ENCODE measurements around the gene IFIT5. TPM values are rescaled to one million over a fixed set of nuclear protein-coding genes. Genes with fewer than 3 reads are reported as not detected.

The IFIT5 gene
- total and polyA plus RNA-seq, 11 donors, result 5.4 to 21.0 (median 10.2) TPM

GRCh38 chr10:89458784-89459183 lies 44.4 kb downstream of the IFIT5 start:
- TF ChIP-seq CTCF (IDR thresholded peaks at IDR 0.05) (no peak), POLR2A (IDR thresholded peaks at IDR 0.05) (no peak)
- DNase-seq, result no peak
- no peaks in the 10 kb centered on the region for H3K36me3 ChIP-seq
- H3K27ac ChIP-seq, result peak overlapping the region in 9 of 12 donors; percentile 0 to 72 (median 44)
- H3K27me3 ChIP-seq, result no peaks in the 10 kb centered on the region
- no peak for ATAC-seq
- 87 to 96% (median 89%) methylated on average over 1 of the region's 1 CpG for WGBS, 4 donors
- no peaks in the 10 kb centered on the region for H3K9me3 ChIP-seq
- intact Hi-C loops (cut with DNase I), result no loop called here
- H3K4me3 ChIP-seq, result no peak overlapping the region
- peaks cover 0 to 20% (median 12%) of the 10 kb centered on the region in 12 donors for H3K4me1 ChIP-seq

GRCh38 chr10:89463846-89464537 lies 49.6 kb downstream of the IFIT5 start:
- Histone ChIP-seq H3K27ac (no peak overlapping the region), H3K4me1 (peaks cover 0 to 15% (median 0%) of the 10 kb centered on the region in 12 donors), H3K27me3 (no peaks in the 10 kb centered on the region), H3K36me3 (no peaks in the 10 kb centered on the region), H3K4me3 (no peak overlapping the region), H3K9me3 (no peaks in the 10 kb centered on the region)
- WGBS, 4 donors, result 68 to 72% (median 70%) methylated on average over 6 of the region's 6 CpGs
- no peak for DNase-seq
- peak in 3 of 4 donors; percentile 27 to 49 (median 45) for ATAC-seq
- intact Hi-C loops (cut with DNase I), result no loop called here
- TF ChIP-seq CTCF (IDR thresholded peaks at IDR 0.05), result no peak
- TF ChIP-seq POLR2A (IDR thresholded peaks at IDR 0.05), result no peak

GRCh38 chr10:89465196-89465595 lies 50.8 kb downstream of the IFIT5 start:
- no peak for TF ChIP-seq CTCF (IDR thresholded peaks at IDR 0.05)
- TF ChIP-seq POLR2A (IDR thresholded peaks at IDR 0.05), result no peak
- no peak for ATAC-seq
- Histone ChIP-seq H3K4me3 (no peak overlapping the region), H3K27ac (no peak overlapping the region), H3K27me3 (no peaks in the 10 kb centered on the region), H3K4me1 (peaks cover 0 to 15% (median 0%) of the 10 kb centered on the region in 12 donors), H3K9me3 (no peaks in the 10 kb centered on the region), H3K36me3 (no peaks in the 10 kb centered on the region)
- intact Hi-C loops (cut with DNase I), result loop anchor here in 1 of 10 donors (5.0 kb wide), 1 partner anchor 97 kb away; no protein-coding TSS in a partner anchor
- no peak for DNase-seq
- WGBS, 4 donors, result 43 to 60% (median 57%) methylated on average over 2 of the region's 2 CpGs

GRCh38 chr10:89466599-89467035 lies 52.2 kb downstream of the IFIT5 start:
- DNase-seq (no peak), ATAC-seq (peak; percentile 29 to 74 (median 70))
- no peaks in the 10 kb centered on the region for H3K27me3 ChIP-seq
- no peaks in the 10 kb centered on the region for H3K9me3 ChIP-seq
- peaks cover 0 to 24% (median 0%) of the 10 kb centered on the region in 12 donors for H3K4me1 ChIP-seq
- no peaks in the 10 kb centered on the region for H3K36me3 ChIP-seq
- intact Hi-C loops (cut with DNase I), result loop anchor here in 1 of 10 donors (5.0 kb wide), 1 partner anchor 96 kb away; no protein-coding TSS in a partner anchor
- TF ChIP-seq POLR2A (IDR thresholded peaks at IDR 0.05), result no peak
- peak in 10 of 12 donors; percentile 15 to 57 (median 34) for TF ChIP-seq CTCF (IDR thresholded peaks at IDR 0.05)
- H3K27ac ChIP-seq, result no peak overlapping the region
- WGBS, 4 donors, result 34 to 44% (median 38%) methylated on average over 3 of the region's 3 CpGs
- no peak overlapping the region for H3K4me3 ChIP-seq

All from heart left ventricle (tissue), 16 donors.